IMR-90 (cell line): Measurements from ENCODE around the gene CFAP69. TPM values are rescaled to one million over a fixed set of nuclear protein-coding genes. Genes with fewer than 3 reads are reported as not detected.
"Not testable (repeated sequence)": the region's sequence is repeated elsewhere in the genome, so short reads cannot be mapped to it uniquely, and the experiment has no call there.

Experiments
- ATAC-seq: fragments of 200-7000 bp; cut with Tn5 transposase; 2 replicates; pipeline ENCODE4 v1.9.1; 2020; ENCODE audit warnings: low read depth, mild to moderate bottlenecking, moderate library complexity
- BruUV-seq: library from RNA; stranded (reverse); fragments of 400-500 nt; replicated peaks from 2 replicates; lab custom pipeline; 2021; lab: Mats Ljungman, UMichigan
- CTCF ChIA-PET: fragments of 300-600 bp; formaldehyde crosslinking; extraction: SDS; loops from one replicate; lab custom pipeline; 2021; ENCODE audit warnings: antibody characterized with exemption; lab: Yijun Ruan, JAX
- POLR2A ChIA-PET: fragments of 300-600 bp; sonication (Branson Sonifier 250); formaldehyde crosslinking; loops from one replicate; lab custom pipeline; 2022; ENCODE audit warnings: antibody characterized with exemption; ENCODE audit not compliant: unreplicated experiment; lab: Charles Lee
- DNase-seq: peaks from one replicate; pipeline ENCODE4 v3.0.0; 2013
- H2AFZ ChIP-seq: replicated peaks from 2 replicates; pipeline ENCODE3; 2013; ENCODE audit warnings: low read length, mild to moderate bottlenecking; ENCODE audit not compliant: poor library complexity
- H2AK5ac ChIP-seq: 2 replicates; pipeline ENCODE4 v1.6.1; 2013; ENCODE audit warnings: low read depth, low read length, inconsistent platforms
- H2AK9ac ChIP-seq: replicated peaks from 2 replicates; pipeline ENCODE3; 2013; ENCODE audit warnings: mild to moderate bottlenecking, low read depth, low read length, moderate library complexity; ENCODE audit not compliant: poor library complexity
- H2BK120ac ChIP-seq: 2 replicates; pipeline ENCODE4 v1.6.1; 2013; ENCODE audit warnings: low read depth, low read length, inconsistent platforms
- H2BK15ac ChIP-seq: 3 replicates; pipeline ENCODE4 v1.6.1; 2013; ENCODE audit warnings: low read depth, low read length, inconsistent platforms
- H2BK20ac ChIP-seq: 2 replicates; pipeline ENCODE4 v1.6.1; 2013; ENCODE audit warnings: low read depth, mild to moderate bottlenecking, inconsistent platforms, low read length, moderate library complexity
- H2BK5ac ChIP-seq: 2 replicates; pipeline ENCODE4 v1.6.1; 2013; ENCODE audit warnings: mild to moderate bottlenecking, low read depth, low read length, inconsistent platforms; ENCODE audit not compliant: poor library complexity, severe bottlenecking
- H3K14ac ChIP-seq: replicated peaks from 2 replicates; pipeline ENCODE4 v1.6.1; 2013; ENCODE audit warnings: low read depth, low read length, inconsistent platforms
- H3K18ac ChIP-seq: 2 replicates; pipeline ENCODE4 v1.6.1; 2013; ENCODE audit warnings: low read depth, low read length, control low read depth
- H3K23ac ChIP-seq: 2 replicates; pipeline ENCODE4 v1.6.1; 2013; ENCODE audit warnings: low read depth, low read length, inconsistent platforms
- H3K27ac ChIP-seq: 2 replicates; pipeline ENCODE4 v1.5.1; 2013; ENCODE audit warnings: mild to moderate bottlenecking, control low read depth, low read length; ENCODE audit not compliant: insufficient read depth
- H3K27me3 ChIP-seq: 2 replicates; pipeline ENCODE4 v1.6.1; 2013; ENCODE audit warnings: low read length; ENCODE audit not compliant: control insufficient read depth, insufficient read depth
- H3K36me3 ChIP-seq: 2 replicates; pipeline ENCODE4 v1.6.1; 2013; ENCODE audit warnings: low read length, mixed read lengths; ENCODE audit not compliant: control insufficient read depth, insufficient read depth
- H3K4ac ChIP-seq: 2 replicates; pipeline ENCODE4 v1.6.1; 2013; ENCODE audit warnings: low read depth, low read length, inconsistent platforms
- H3K4me1 ChIP-seq: 2 replicates; pipeline ENCODE4 v1.6.1; 2013; ENCODE audit warnings: low read length, mixed read lengths; ENCODE audit not compliant: control insufficient read depth, insufficient read depth
- H3K4me2 ChIP-seq: 2 replicates; pipeline ENCODE4 v1.6.1; 2013; ENCODE audit warnings: low read depth, mild to moderate bottlenecking, control low read depth, low read length, moderate library complexity
- H3K4me3 ChIP-seq: 2 replicates; pipeline ENCODE4 v1.5.1; 2013; ENCODE audit warnings: low read depth, mild to moderate bottlenecking, control low read depth, low read length, moderate library complexity; ENCODE audit not compliant: insufficient read depth
- H3K56ac ChIP-seq: 2 replicates; pipeline ENCODE4 v1.6.1; 2013; ENCODE audit warnings: low read length, inconsistent platforms; ENCODE audit not compliant: insufficient read depth; ENCODE audit errors: extremely low read depth
- H3K79me1 ChIP-seq, 2 experiments: 2 replicates each; pipeline ENCODE4 v1.6.1; 2013; ENCODE audit warnings: low read length in 2 of 2, inconsistent platforms in 1 of 2, low read depth in 1 of 2
- H3K9ac ChIP-seq: 2 replicates; pipeline ENCODE4 v1.6.1; 2013; ENCODE audit warnings: low read depth, low read length, control low read depth
- H3K9me1 ChIP-seq: 2 replicates; pipeline ENCODE4 v1.6.1; 2013; ENCODE audit warnings: low read length, inconsistent platforms; ENCODE audit not compliant: insufficient read depth
- H3K9me3 ChIP-seq: 2 replicates; pipeline ENCODE4 v1.6.1; 2013; ENCODE audit warnings: low read length; ENCODE audit not compliant: control insufficient read depth, insufficient read depth
- H4K20me1 ChIP-seq: 2 replicates; pipeline ENCODE4 v1.6.1; 2013; ENCODE audit warnings: low read length, inconsistent platforms; ENCODE audit not compliant: insufficient read depth
- H4K5ac ChIP-seq: 2 replicates; pipeline ENCODE4 v1.6.1; 2013; ENCODE audit warnings: mild to moderate bottlenecking, low read depth, low read length, control low read depth
- H4K8ac ChIP-seq, 2 experiments: 2 replicates each; pipeline ENCODE4 v1.6.1; 2013; ENCODE audit warnings: low read depth in 2 of 2, low read length in 2 of 2, control low read depth in 1 of 2, inconsistent platforms in 1 of 2
- H4K91ac ChIP-seq: 2 replicates; pipeline ENCODE4 v1.6.1; 2013; ENCODE audit warnings: low read depth, low read length, inconsistent platforms; ENCODE audit not compliant: insufficient read depth
- WGBS, 2 experiments: methylation state at CpG; one replicate each; pipeline versions ENCODE4 v1.1.5 to v1.1.7; 2013; ENCODE audit warnings: missing lambda C conversion rate in 2 of 2; ENCODE audit not compliant: insufficient read length in 1 of 2; ENCODE audit errors: extremely low coverage in 2 of 2; 5-methylcytosine and 5-hydroxymethylcytosine counted together
- dilution Hi-C: fragments of 300-500 bp; cut with HindIII; formaldehyde crosslinking; loops from one replicate; pipeline ENCODE4 v1.14.3; 2018; ENCODE audit warnings: low sequenced_read_pairs; ENCODE audit not compliant: unreplicated experiment
- in situ Hi-C: fragments of 300-500 bp; cut with MboI; formaldehyde crosslinking; loops from 3 replicates; pipeline ENCODE4 v1.14.3; 2019; ENCODE audit warnings: low sequenced_read_pairs, inconsistent platforms, mixed read lengths
- intact Hi-C: fragments of 100-400 bp; cut with micrococcal nuclease; formaldehyde crosslinking; loops from 2 replicates; pipeline ENCODE4 v1.10.0; 2022
- polyA plus RNA-seq, 3 experiments: library from polyadenylated mRNA; depleted of rRNA; stranded (reverse); fragments of >200 nt; gene quantifications; 2 replicates each; pipeline ENCODE4 v1.2.3, GENCODE V29; 2012; ENCODE audit warnings: low replicate concordance in 1 of 3
- total RNA-seq: library from RNA; depleted of rRNA; stranded (reverse); fragments of >200 nt; gene quantifications from 2 replicates; pipeline ENCODE4 v1.2.3, GENCODE V29; 2012

The CFAP69 gene
- total and polyA plus RNA-seq, 2 of the 4 experiments (the other 2 are of a cell fraction): 0.72 to 0.86 TPM

DNA sequence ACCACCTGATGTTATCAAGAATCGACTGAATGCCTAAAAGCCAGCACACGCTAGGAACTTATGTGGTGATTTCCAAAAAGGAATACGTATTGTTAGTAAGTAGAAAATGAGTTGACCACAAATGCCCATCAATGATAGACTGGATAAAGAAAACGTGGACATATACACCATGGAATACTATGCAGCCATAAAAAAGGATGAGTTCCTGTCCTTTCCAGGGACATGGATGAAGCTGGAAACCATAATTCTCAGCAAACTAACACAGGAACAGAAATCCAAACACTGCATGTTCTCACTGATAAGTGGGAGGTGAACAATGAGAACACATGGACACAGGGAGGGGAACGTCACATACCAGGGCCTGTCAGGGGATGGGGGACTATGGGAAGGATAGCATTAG lies 11.0 kb downstream of the CFAP69 start:
- H3K9ac ChIP-seq, H3K4me3 ChIP-seq, in situ Hi-C loops, H3K14ac ChIP-seq, H2BK15ac ChIP-seq, H2BK120ac ChIP-seq, DNase-seq, intact Hi-C loops, H4K20me1 ChIP-seq, H3K9me1 ChIP-seq, H3K4ac ChIP-seq, H4K91ac ChIP-seq, H2BK20ac ChIP-seq, H3K9me3 ChIP-seq, ATAC-seq, POLR2A ChIA-PET, H3K27me3 ChIP-seq, H3K4me1 ChIP-seq, H3K56ac ChIP-seq, H3K79me1 ChIP-seq, H4K8ac ChIP-seq, H3K23ac ChIP-seq, CTCF ChIA-PET, H3K36me3 ChIP-seq, H3K18ac ChIP-seq, H4K5ac ChIP-seq, H2AK9ac ChIP-seq, BruUV-seq, H2AK5ac ChIP-seq, H3K27ac ChIP-seq, H2AFZ ChIP-seq, dilution Hi-C loops, H2BK5ac ChIP-seq, H3K4me2 ChIP-seq: not testable (repeated sequence)
- WGBS, 2 experiments: no CpG with 5 or more reads among the region's 5 CpGs
